Thymus (tissue), 11 donors: ENCODE results near the gene CIAPIN1. TPM values are rescaled to one million over a fixed set of nuclear protein-coding genes. Genes with fewer than 3 reads are reported as not detected.
"Not testable (repeated sequence)": the region's sequence is repeated elsewhere in the genome, so short reads cannot be mapped to it uniquely, and the experiment has no call there.

Experiments used
- DNase-seq, 9 donors: peaks; one replicate each; pipeline ENCODE4 v3.0.0-alpha.2; 2013; ENCODE audit warnings: low spot score in 9 of 9, low read depth in 6 of 9, missing footprints in 1 of 9
- H3K27ac ChIP-seq, 2 donors: one replicate each; pipeline ENCODE4 v1.5.1; 2013; ENCODE audit warnings: control low read depth in 1 of 2, low read depth in 1 of 2, low read length in 1 of 2, mild to moderate bottlenecking in 1 of 2, moderate library complexity in 1 of 2
- H3K27me3 ChIP-seq, 2 donors: one replicate each; pipeline ENCODE4 v1.5.1; 2013; ENCODE audit warnings: low read length in 1 of 2; ENCODE audit not compliant: control insufficient read depth in 2 of 2, insufficient read depth in 1 of 2
- H3K36me3 ChIP-seq, 2 donors: one replicate each; pipeline ENCODE4 v1.5.1; 2013; ENCODE audit warnings: low read length in 1 of 2, mild to moderate bottlenecking in 1 of 2, moderate library complexity in 1 of 2; ENCODE audit not compliant: control insufficient read depth in 2 of 2, insufficient read depth in 2 of 2
- H3K4me1 ChIP-seq, 2 donors: one replicate each; pipeline ENCODE4 v1.5.1; 2013; ENCODE audit warnings: low read length in 2 of 2; ENCODE audit not compliant: control insufficient read depth in 2 of 2, insufficient read depth in 2 of 2
- H3K4me3 ChIP-seq, 2 donors: one replicate each; pipeline ENCODE4 v1.5.1; 2013; ENCODE audit warnings: low read length in 2 of 2, control low read depth in 1 of 2, mild to moderate bottlenecking in 1 of 2
- H3K9me3 ChIP-seq, 2 donors: one replicate each; pipeline ENCODE4 v1.5.1; 2013; ENCODE audit warnings: low read length in 1 of 2, mild to moderate bottlenecking in 1 of 2; ENCODE audit not compliant: control insufficient read depth in 2 of 2, insufficient read depth in 1 of 2
- WGBS: extraction: QIAGEN DNeasy Blood & Tissue Kit; methylation state at CpG from one replicate; pipeline ENCODE4 v1.1.7; 2013; 5-methylcytosine and 5-hydroxymethylcytosine counted together
- polyA plus RNA-seq: library from polyadenylated mRNA; stranded (reverse); fragments of 200-250 nt; gene quantifications from one replicate; pipeline ENCODE4 v1.2.3, GENCODE V29; 2013
- total RNA-seq: library from RNA; stranded (reverse); fragments of 120-200 nt; gene quantifications from one replicate; pipeline ENCODE4 v1.2.4, GENCODE V29; 2013
- donor health status: healthy.

Gene CIAPIN1
- total and polyA plus RNA-seq, 2 donors = 49.8 to 61.9 TPM

DNA sequence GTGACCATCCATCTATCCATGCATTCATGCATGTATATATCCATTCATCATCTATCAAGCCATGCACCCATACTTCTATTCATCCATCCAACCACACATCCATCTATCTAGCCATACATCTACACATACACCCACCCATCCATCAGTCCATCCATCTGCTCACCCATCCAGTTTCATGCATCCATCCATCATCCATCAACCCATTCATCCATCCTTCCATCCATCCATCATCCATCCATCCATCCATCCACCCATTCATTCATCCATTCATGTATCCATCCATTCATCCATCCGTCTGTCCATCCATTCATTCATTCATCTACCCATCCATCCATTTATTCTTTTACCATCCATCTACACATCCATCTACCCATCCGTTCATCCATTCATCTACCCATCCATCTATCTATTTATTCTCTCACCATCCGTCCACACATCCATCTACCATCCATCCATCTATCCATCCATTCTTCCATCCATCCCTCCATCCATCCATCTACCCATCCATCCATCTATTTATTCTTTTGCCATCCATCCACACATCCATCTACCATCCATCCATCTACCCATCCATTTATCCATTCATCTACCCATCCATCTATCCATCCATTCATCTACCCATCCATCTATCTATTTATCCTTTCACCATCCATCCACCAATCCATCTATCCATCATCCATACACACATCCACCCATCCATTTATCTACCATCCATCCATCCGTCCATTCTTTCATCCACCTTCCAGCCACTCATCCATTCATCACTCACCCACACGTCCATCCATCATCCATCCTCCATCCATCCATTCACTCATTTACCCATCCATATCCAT lies 39.4 kb downstream of the CIAPIN1 start:
- WGBS = 97% methylated on average over 5 of the region's 5 CpGs
- H3K36me3 ChIP-seq = no peaks in the 10 kb centered on the region
- H3K27ac ChIP-seq = no peak overlapping the region
- peaks cover 0 to 12% of the 10 kb centered on the region in 2 donors for H3K27me3 ChIP-seq
- no peak overlapping the region for H3K4me3 ChIP-seq
- DNase-seq = no peak
- H3K9me3 ChIP-seq = peaks cover 0 to 1% of the 10 kb centered on the region in 2 donors
- H3K4me1 ChIP-seq = peaks cover 0 to 5% of the 10 kb centered on the region in 2 donors

- 9% methylated on average over 2 of the region's 2 CpGs for WGBS
- no peaks in the 10 kb centered on the region for H3K9me3 ChIP-seq
- H3K4me1 ChIP-seq = peaks cover 0 to 5% of the 10 kb centered on the region in 2 donors
- H3K36me3 ChIP-seq = no peaks in the 10 kb centered on the region
- H3K27ac ChIP-seq = no peak overlapping the region
- peaks cover 0 to 16% of the 10 kb centered on the region in 2 donors for H3K27me3 ChIP-seq
- no peak overlapping the region for H3K4me3 ChIP-seq
- DNase-seq = no peak
Measured at GRCh38 chr16:57406881-57407280, 40.3 kb downstream of the CIAPIN1 start.

DNA sequence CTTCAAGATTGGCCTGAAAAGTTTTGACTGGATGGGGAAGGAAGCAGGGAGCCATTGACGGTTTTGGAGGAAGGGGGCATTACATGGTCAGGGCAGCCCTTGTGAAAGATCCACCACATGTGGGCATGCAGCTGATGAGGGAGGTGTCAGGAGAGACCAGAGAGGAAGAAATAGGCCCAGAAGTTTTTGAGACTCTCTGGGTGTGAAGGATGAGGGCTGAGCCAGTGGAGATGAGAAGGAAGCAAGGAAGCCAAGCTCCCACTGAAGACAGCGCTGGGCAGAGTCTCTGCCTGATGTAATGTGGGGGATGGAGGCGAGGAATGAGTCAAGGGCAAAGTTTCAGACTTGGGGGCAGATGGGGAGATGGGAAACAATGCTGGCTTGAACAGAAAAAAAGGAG lies 42.1 kb downstream of the CIAPIN1 start:
- Histone ChIP-seq H3K27ac (no peak overlapping the region), H3K4me3 (no peak overlapping the region), H3K27me3 (peaks cover 0 to 19% of the 10 kb centered on the region in 2 donors), H3K4me1 (no peaks in the 10 kb centered on the region), H3K9me3 (no peaks in the 10 kb centered on the region), H3K36me3 (no peaks in the 10 kb centered on the region)
- WGBS = 76% methylated on average over 3 of the region's 3 CpGs
- DNase-seq = no peak

GRCh38 chr16:57403965-57404817 lies 43.0 kb downstream of the CIAPIN1 start, which contains the start of gene CCL17:
Gene CCL17, plus strand, starts transcription at chr16:57404767. Its CDS starts 9,166 bp downstream, at chr16:57413933.
- no peaks in the 10 kb centered on the region for H3K9me3 ChIP-seq
- H3K27ac ChIP-seq = no peak within 1 kb of the TSS
- no peaks in the 10 kb centered on the region for H3K4me1 ChIP-seq
- peaks cover 0 to 19% of the 10 kb centered on the region in 2 donors for H3K27me3 ChIP-seq
- WGBS = 87% methylated on average over 17 of the region's 17 CpGs
- no peak for DNase-seq
- no peak within 1 kb of the TSS for H3K4me3 ChIP-seq
- H3K36me3 ChIP-seq = no peaks in the 10 kb centered on the region

GRCh38 chr16:57401943-57402640 lies 45.1 kb downstream of the CIAPIN1 start:
- H3K9me3 ChIP-seq = no peaks in the 10 kb centered on the region
- no peak for DNase-seq
- no peaks in the 10 kb centered on the region for H3K36me3 ChIP-seq
- peaks cover 0 to 19% of the 10 kb centered on the region in 2 donors for H3K27me3 ChIP-seq
- WGBS = 85% methylated on average over 7 of the region's 7 CpGs
- H3K4me3 ChIP-seq = no peak overlapping the region
- H3K27ac ChIP-seq = no peak overlapping the region
- no peaks in the 10 kb centered on the region for H3K4me1 ChIP-seq

DNA sequence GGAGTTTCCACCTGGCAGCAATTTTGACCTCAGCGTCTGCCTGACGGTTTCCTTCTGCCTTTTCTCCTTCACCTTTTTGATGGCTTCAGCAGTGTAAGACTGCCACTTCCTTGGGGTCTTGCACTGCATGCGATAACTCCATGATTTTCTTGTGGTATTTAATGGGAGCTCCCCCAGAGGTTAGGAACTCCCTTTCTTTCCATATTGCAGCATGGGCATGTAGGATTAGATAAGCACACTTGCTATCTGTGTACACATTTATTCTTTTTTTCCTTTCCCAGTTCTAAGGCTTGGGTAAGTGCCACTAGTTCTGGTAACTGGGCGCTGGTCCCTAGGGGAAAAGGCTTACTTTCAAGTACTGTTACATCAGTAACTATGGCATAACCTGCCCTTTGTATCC lies 49.7 kb downstream of the CIAPIN1 start:
- not testable (repeated sequence) for H3K4me3 ChIP-seq, H3K27ac ChIP-seq, H3K4me1 ChIP-seq, DNase-seq, H3K9me3 ChIP-seq, H3K36me3 ChIP-seq, H3K27me3 ChIP-seq
- 92% methylated on average over 4 of the region's 4 CpGs for WGBS

DNA sequence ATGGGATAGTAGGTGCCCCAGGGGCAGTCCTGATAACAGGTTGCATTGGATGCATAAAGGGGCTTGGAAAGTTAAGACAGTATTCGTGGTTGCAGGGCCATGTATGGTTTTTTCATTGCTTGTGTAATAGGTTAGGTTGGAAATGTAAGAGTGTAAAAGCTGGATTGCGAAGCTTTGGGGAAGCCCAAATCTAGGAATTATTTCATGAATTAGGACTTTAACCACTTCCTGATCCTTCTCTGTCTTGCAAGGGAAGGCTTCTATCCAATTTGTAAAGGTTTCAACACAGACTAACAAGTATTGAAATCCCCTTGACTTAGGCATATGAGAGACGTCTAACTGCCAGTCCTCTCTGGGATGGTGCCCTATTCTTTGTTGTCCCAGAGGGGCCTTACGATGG lies 50.4 kb downstream of the CIAPIN1 start:
- Histone ChIP-seq H3K9me3 (peaks cover 0 to 5% of the 10 kb centered on the region in 2 donors), H3K4me3 (no peak overlapping the region), H3K4me1 (no peaks in the 10 kb centered on the region), H3K27ac (no peak overlapping the region), H3K36me3 (no peaks in the 10 kb centered on the region), H3K27me3 (peaks cover 0 to 2% of the 10 kb centered on the region in 2 donors)
- no peak for DNase-seq
- WGBS = 97% methylated on average over 4 of the region's 4 CpGs

- 96% methylated on average over 5 of the region's 5 CpGs for WGBS
- Histone ChIP-seq H3K27ac (no peak overlapping the region), H3K27me3 (no peaks in the 10 kb centered on the region), H3K4me1 (no peaks in the 10 kb centered on the region), H3K4me3 (no peak overlapping the region), H3K36me3 (no peaks in the 10 kb centered on the region), H3K9me3 (peaks cover 0 to 5% of the 10 kb centered on the region in 2 donors)
- no peak for DNase-seq
Measured at GRCh38 chr16:57395026-57395425, 52.2 kb downstream of the CIAPIN1 start.
